K562 (cell line): ENCODE results near the gene PKHD1. TPM values are rescaled to one million over a fixed set of nuclear protein-coding genes. Genes with fewer than 3 reads are reported as not detected.

ENCODE experiments used
- ASH1L ChIP-seq: fragments of 450-650 bp; IDR thresholded peaks from 2 replicates; pipeline ENCODE4 v1.6.1; 2018; ENCODE audit warnings: borderline replicate concordance, mild to moderate bottlenecking, low read depth; ENCODE audit not compliant: partially characterized antibody
- CCNT2 ChIP-seq: IDR thresholded peaks from 2 replicates; pipeline ENCODE4 v1.6.1; 2011; ENCODE audit warnings: borderline replicate concordance, low read depth, mild to moderate bottlenecking, moderate library complexity, mixed read lengths, low read length; ENCODE audit not compliant: insufficient read length; ENCODE audit errors: extremely low read depth
- CEBPZ ChIP-seq: fragments of 150-350 bp; IDR thresholded peaks from 2 replicates; pipeline ENCODE4 v1.6.1; 2014; ENCODE audit warnings: low read depth, mild to moderate bottlenecking, low read length, borderline replicate concordance
- ETS2 ChIP-seq: IDR thresholded peaks from 2 replicates; pipeline ENCODE4 v1.6.1; 2016; ENCODE audit warnings: borderline replicate concordance, missing genetic modification characterization, mild to moderate bottlenecking, moderate library complexity, missing compliant biosample characterization; ENCODE audit not compliant: poor library complexity, severe bottlenecking
- GTF2B ChIP-seq: IDR thresholded peaks from 2 replicates; pipeline ENCODE4 v1.6.1; 2011; ENCODE audit not compliant: insufficient read length; ENCODE audit errors: extremely low read depth
- KDM4B ChIP-seq, 2 experiments: fragments of 450-650 bp in 1 of 2; sonication (generic) in 1 of 2; IDR thresholded peaks; 2 replicates each; pipeline ENCODE4 v1.6.1; 2016 to 2017; ENCODE audit warnings: borderline replicate concordance in 2 of 2, antibody characterized with exemption in 1 of 2, low read depth in 1 of 2, mild to moderate bottlenecking in 1 of 2
- NR0B1 ChIP-seq: fragments of 450-650 bp; IDR thresholded peaks from one replicate; pipeline ENCODE4 v1.6.1; 2018; ENCODE audit warnings: mild to moderate bottlenecking, moderate library complexity; ENCODE audit not compliant: partially characterized antibody
- POU5F1 ChIP-seq: fragments of 150-350 bp; IDR thresholded peaks from 2 replicates; pipeline ENCODE4 v1.6.1; 2014; ENCODE audit warnings: borderline replicate concordance, low read length, low read depth, mild to moderate bottlenecking; ENCODE audit not compliant: partially characterized antibody
- RAD51 ChIP-seq: fragments of 450-650 bp; IDR thresholded peaks from 2 replicates; pipeline ENCODE4 v1.7.1; 2016; ENCODE audit warnings: low read depth, mild to moderate bottlenecking, borderline replicate concordance
- RBFOX2 ChIP-seq: fragments of 200-400 bp; formaldehyde crosslinking; IDR thresholded peaks from 2 replicates; pipeline ENCODE4 v1.6.1; 2017; ENCODE audit warnings: low read depth, mild to moderate bottlenecking, low read length, moderate library complexity
- RBM17 ChIP-seq: fragments of 200-400 bp; formaldehyde crosslinking; IDR thresholded peaks from 2 replicates; pipeline ENCODE4 v1.6.1; 2017; ENCODE audit warnings: low read depth, mild to moderate bottlenecking, low read length, borderline replicate concordance
- RFX5 ChIP-seq: IDR thresholded peaks from 2 replicates; pipeline ENCODE4 v1.6.1; 2011; ENCODE audit warnings: low read depth, mild to moderate bottlenecking, improper control_type of control experiment, low read length
- SMAD4 ChIP-seq: fragments of 250-450 bp; sonication (Bioruptor Pico); conservative IDR thresholded peaks from 2 replicates; pipeline ENCODE4 v1.8.0; 2021; ENCODE audit warnings: inconsistent platforms, mild to moderate bottlenecking, moderate library complexity
- SOX6 ChIP-seq: fragments of 450-650 bp; IDR thresholded peaks from 2 replicates; pipeline ENCODE4 v1.6.1; 2014; ENCODE audit warnings: mild to moderate bottlenecking
- ZNF395 ChIP-seq: fragments of 200-800 bp; sonication (Bioruptor generic); IDR thresholded peaks from 2 replicates; pipeline ENCODE4 v1.6.1; 2017; ENCODE audit warnings: missing genetic modification characterization, missing compliant biosample characterization
- ZNF512 ChIP-seq: IDR thresholded peaks from 2 replicates; pipeline ENCODE4 v1.6.1; 2016; ENCODE audit warnings: missing genetic modification characterization, missing compliant biosample characterization
- ZNF584 ChIP-seq: fragments of 200-800 bp; sonication (Bioruptor generic); IDR thresholded peaks from 2 replicates; pipeline ENCODE4 v1.6.1; 2016; ENCODE audit warnings: low read depth, mild to moderate bottlenecking, missing genetic modification characterization, missing compliant biosample characterization
- ZNF780A ChIP-seq: fragments of 250-450 bp; sonication (Bioruptor Pico); IDR thresholded peaks from 2 replicates; pipeline ENCODE4 v1.5.0; 2021; ENCODE audit warnings: mild to moderate bottlenecking
- polyA plus RNA-seq, 8 experiments: library from polyadenylated mRNA; depleted of rRNA in 4 of 8; stranded (reverse) in 5 of 8; unstranded in 3 of 8; fragments of >200 nt; fragmentation: Nextera tagmentation in 2 of 8; fragmentation: Illumina TruSeq in 1 of 8; extraction: Ambion mirVana in 2 of 8; extraction: Trizol in 1 of 8; gene quantifications; 2 replicates each; pipeline versions ENCODE4 v1.2.1 to v1.2.3, GENCODE V29; 2011 to 2014; ENCODE audit warnings: inconsistent platforms in 1 of 8, missing spikeins in 1 of 8
- total RNA-seq, 7 experiments: library from RNA; depleted of rRNA in 6 of 7; stranded (reverse); fragments of >200 nt in 6 of 7; fragmentation: Illumina TruSeq in 2 of 7; extraction: Trizol in 2 of 7; gene quantifications; 2 replicates each; pipeline versions ENCODE4 v1.2.1 to v1.2.3, GENCODE V29; 2011 to 2021; ENCODE audit warnings: low replicate concordance in 1 of 7

The PKHD1 gene
- total and polyA plus RNA-seq, 9 of the 15 experiments (the other 6 are each of a cell fraction or from before 2014, with no cell fraction given), result 0.01 to 0.04 (median 0.01) TPM; not detected in 6

- TF ChIP-seq CEBPZ (no peak), NR0B1 (no peak), SMAD4 (CRISPR knock-in tag) (0 out of 2 replicates have a peak, but pooled peaks have one; percentile 26), RFX5 (no peak), ASH1L (no peak), KDM4B (IDR thresholded peaks at IDR 0.05; ENCODE audit: borderline replicate concordance in 2 of 2, low read depth in 1 of 2) (no peak), RBM17 (no peak), SOX6 (peak; percentile 54; the same call in 1 of the 2 replicates), CCNT2 (peak; percentile 18), POU5F1 (no peak), ETS2 (tag) (no peak), GTF2B (no peak), RAD51 (no peak), ZNF584 (CRISPR knock-in tag) (no peak; the same call in 1 of the 2 replicates), RBFOX2 (no peak), ZNF395 (CRISPR knock-in tag) (0 out of 2 replicates have a peak, but pooled peaks have one; percentile 38), ZNF780A (CRISPR knock-in tag) (no peak), ZNF512 (tag) (no peak)
Measured at GRCh38 chr6:51913265-51913664, 174.1 kb downstream of the PKHD1 start (continued).
